Measurements from ENCODE around the gene GBF1.

GRCh38 chr10:102425444-102425843, 180.1 kb downstream of the GBF1 start:
- TF ChIP-seq EZH2 (IDR thresholded peaks at IDR 0.05; ENCODE audit: borderline replicate concordance, insufficient read depth, low read length, poor library complexity, severe bottlenecking) = no peak
- TF ChIP-seq, protein P1, sequence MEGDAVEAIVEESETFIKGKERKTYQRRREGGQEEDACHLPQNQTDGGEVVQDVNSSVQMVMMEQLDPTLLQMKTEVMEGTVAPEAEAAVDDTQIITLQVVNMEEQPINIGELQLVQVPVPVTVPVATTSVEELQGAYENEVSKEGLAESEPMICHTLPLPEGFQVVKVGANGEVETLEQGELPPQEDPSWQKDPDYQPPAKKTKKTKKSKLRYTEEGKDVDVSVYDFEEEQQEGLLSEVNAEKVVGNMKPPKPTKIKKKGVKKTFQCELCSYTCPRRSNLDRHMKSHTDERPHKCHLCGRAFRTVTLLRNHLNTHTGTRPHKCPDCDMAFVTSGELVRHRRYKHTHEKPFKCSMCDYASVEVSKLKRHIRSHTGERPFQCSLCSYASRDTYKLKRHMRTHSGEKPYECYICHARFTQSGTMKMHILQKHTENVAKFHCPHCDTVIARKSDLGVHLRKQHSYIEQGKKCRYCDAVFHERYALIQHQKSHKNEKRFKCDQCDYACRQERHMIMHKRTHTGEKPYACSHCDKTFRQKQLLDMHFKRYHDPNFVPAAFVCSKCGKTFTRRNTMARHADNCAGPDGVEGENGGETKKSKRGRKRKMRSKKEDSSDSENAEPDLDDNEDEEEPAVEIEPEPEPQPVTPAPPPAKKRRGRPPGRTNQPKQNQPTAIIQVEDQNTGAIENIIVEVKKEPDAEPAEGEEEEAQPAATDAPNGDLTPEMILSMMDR (IDR thresholded peaks at IDR 0.05; ENCODE audit: poor library complexity, severe bottlenecking) = no peak
- no peak for TF ChIP-seq SMC3 (conservative IDR thresholded peaks at IDR 0.05; ENCODE audit: poor library complexity)
- no peak for TF ChIP-seq MXI1 (conservative IDR thresholded peaks at IDR 0.05; ENCODE audit: poor library complexity, severe bottlenecking)
- no peak for TF ChIP-seq RAD21 (conservative IDR thresholded peaks at IDR 0.05)
- no peak for TF ChIP-seq POLR2AphosphoS5 (IDR thresholded peaks at IDR 0.05)
- TF ChIP-seq, protein P2, sequence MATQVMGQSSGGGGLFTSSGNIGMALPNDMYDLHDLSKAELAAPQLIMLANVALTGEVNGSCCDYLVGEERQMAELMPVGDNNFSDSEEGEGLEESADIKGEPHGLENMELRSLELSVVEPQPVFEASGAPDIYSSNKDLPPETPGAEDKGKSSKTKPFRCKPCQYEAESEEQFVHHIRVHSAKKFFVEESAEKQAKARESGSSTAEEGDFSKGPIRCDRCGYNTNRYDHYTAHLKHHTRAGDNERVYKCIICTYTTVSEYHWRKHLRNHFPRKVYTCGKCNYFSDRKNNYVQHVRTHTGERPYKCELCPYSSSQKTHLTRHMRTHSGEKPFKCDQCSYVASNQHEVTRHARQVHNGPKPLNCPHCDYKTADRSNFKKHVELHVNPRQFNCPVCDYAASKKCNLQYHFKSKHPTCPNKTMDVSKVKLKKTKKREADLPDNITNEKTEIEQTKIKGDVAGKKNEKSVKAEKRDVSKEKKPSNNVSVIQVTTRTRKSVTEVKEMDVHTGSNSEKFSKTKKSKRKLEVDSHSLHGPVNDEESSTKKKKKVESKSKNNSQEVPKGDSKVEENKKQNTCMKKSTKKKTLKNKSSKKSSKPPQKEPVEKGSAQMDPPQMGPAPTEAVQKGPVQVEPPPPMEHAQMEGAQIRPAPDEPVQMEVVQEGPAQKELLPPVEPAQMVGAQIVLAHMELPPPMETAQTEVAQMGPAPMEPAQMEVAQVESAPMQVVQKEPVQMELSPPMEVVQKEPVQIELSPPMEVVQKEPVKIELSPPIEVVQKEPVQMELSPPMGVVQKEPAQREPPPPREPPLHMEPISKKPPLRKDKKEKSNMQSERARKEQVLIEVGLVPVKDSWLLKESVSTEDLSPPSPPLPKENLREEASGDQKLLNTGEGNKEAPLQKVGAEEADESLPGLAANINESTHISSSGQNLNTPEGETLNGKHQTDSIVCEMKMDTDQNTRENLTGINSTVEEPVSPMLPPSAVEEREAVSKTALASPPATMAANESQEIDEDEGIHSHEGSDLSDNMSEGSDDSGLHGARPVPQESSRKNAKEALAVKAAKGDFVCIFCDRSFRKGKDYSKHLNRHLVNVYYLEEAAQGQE (IDR thresholded peaks at IDR 0.05; ENCODE audit: borderline replicate concordance) = no peak

Data from neural cell (in vitro differentiated cells).